HEK293 (cell line): ENCODE results near the gene EYS.

Source experiments
- CTCF ChIA-PET: fragments of 350-600 bp; formaldehyde crosslinking; extraction: SDS; loops from one replicate; lab custom pipeline; 2021; ENCODE audit warnings: antibody characterized with exemption; lab: Yijun Ruan, JAX
- POLR2A ChIA-PET: fragments of 300-600 bp; formaldehyde crosslinking; extraction: SDS; loops from one replicate; lab custom pipeline; 2020; ENCODE audit warnings: antibody characterized with exemption, inconsistent platforms; lab: Yijun Ruan, JAX
- H3K27ac ChIP-seq: fragments of 200-500 bp; sonication (Bioruptor generic); 2 replicates; pipeline ENCODE4 v1.5.1; 2014; ENCODE audit warnings: low read depth, low read length, control low read depth, inconsistent platforms; ENCODE audit errors: extremely low read depth
- H3K36me3 ChIP-seq, 2 experiments: fragments of 200-500 bp in 1 of 2; sonication (Bioruptor generic) in 1 of 2; 1 replicate in 1 of 2; 2 replicates in 1 of 2; pipeline ENCODE4 v1.5.1; 2014 to 2017; ENCODE audit warnings: inconsistent platforms in 2 of 2, low read length in 2 of 2; ENCODE audit not compliant: control insufficient read depth in 2 of 2, insufficient read depth in 1 of 2
- H3K4me1 ChIP-seq: fragments of 200-500 bp; sonication (Bioruptor generic); 2 replicates; pipeline ENCODE4 v1.5.1; 2014; ENCODE audit warnings: mild to moderate bottlenecking, low read length, inconsistent platforms; ENCODE audit not compliant: control insufficient read depth, insufficient read depth
- H3K4me3 ChIP-seq: 2 replicates; pipeline ENCODE4 v1.5.1; 2011; ENCODE audit warnings: low read depth, mild to moderate bottlenecking, control low read depth, low read length, moderate library complexity
- H3K9me3 ChIP-seq: fragments of 200-500 bp; sonication (Bioruptor generic); 2 replicates; pipeline ENCODE4 v1.5.1; 2014; ENCODE audit warnings: low read depth, low read length, inconsistent platforms; ENCODE audit not compliant: control insufficient read depth, insufficient read depth
- BCL11B ChIP-seq: fragments of 450-650 bp; formaldehyde crosslinking; IDR thresholded peaks from 2 replicates; pipeline ENCODE4 v1.5.1; 2016; ENCODE audit warnings: low read depth, missing biosample characterization, missing genetic modification characterization
- ELK4 ChIP-seq: IDR thresholded peaks from 2 replicates; pipeline ENCODE4 v1.6.1; 2011; ENCODE audit warnings: mild to moderate bottlenecking, low read depth, low read length, borderline replicate concordance
- FEZF1 ChIP-seq: fragments of 450-650 bp; formaldehyde crosslinking; IDR thresholded peaks from 2 replicates; pipeline ENCODE4 v1.5.1; 2016; ENCODE audit warnings: missing biosample characterization, missing genetic modification characterization
- GFI1B ChIP-seq: fragments of 450-650 bp; formaldehyde crosslinking; IDR thresholded peaks from 2 replicates; pipeline ENCODE4 v1.5.1; 2016; ENCODE audit warnings: missing biosample characterization, missing genetic modification characterization
- INSM2 ChIP-seq: fragments of 450-650 bp; formaldehyde crosslinking; IDR thresholded peaks from 2 replicates; pipeline ENCODE4 v1.5.1; 2016; ENCODE audit warnings: missing biosample characterization, missing genetic modification characterization
- KLF1 ChIP-seq: fragments of 450-650 bp; formaldehyde crosslinking; IDR thresholded peaks from 2 replicates; pipeline ENCODE4 v1.5.1; 2016; ENCODE audit warnings: missing biosample characterization, missing genetic modification characterization
- PBX3 ChIP-seq: sonication (generic); formaldehyde crosslinking; IDR thresholded peaks from 2 replicates; pipeline ENCODE4 v1.8.1; 2022; ENCODE audit warnings: mild to moderate bottlenecking, moderate library complexity, missing genetic modification reagents
- ZBTB11 ChIP-seq: fragments of 450-650 bp; formaldehyde crosslinking; conservative IDR thresholded peaks from 2 replicates; pipeline ENCODE4 v1.5.1; 2016; ENCODE audit warnings: low read depth, missing biosample characterization, missing genetic modification characterization
- ZBTB20 ChIP-seq: fragments of 450-650 bp; formaldehyde crosslinking; IDR thresholded peaks from 2 replicates; pipeline ENCODE4 v1.5.1; 2016; ENCODE audit warnings: missing biosample characterization, missing genetic modification characterization
- ZFHX2 ChIP-seq: fragments of 450-650 bp; formaldehyde crosslinking; conservative IDR thresholded peaks from 2 replicates; pipeline ENCODE4 v1.5.1; 2016; ENCODE audit warnings: missing biosample characterization, missing genetic modification characterization
- ZNF121 ChIP-seq: fragments of 450-650 bp; formaldehyde crosslinking; IDR thresholded peaks from 2 replicates; pipeline ENCODE4 v1.5.1; 2016; ENCODE audit warnings: missing biosample characterization, missing genetic modification characterization
- ZNF138 ChIP-seq: fragments of 450-650 bp; formaldehyde crosslinking; IDR thresholded peaks from 2 replicates; pipeline ENCODE4 v1.5.1; 2016; ENCODE audit warnings: missing biosample characterization, missing genetic modification characterization, borderline replicate concordance
- ZNF169 ChIP-seq: fragments of 450-650 bp; formaldehyde crosslinking; IDR thresholded peaks from 2 replicates; pipeline ENCODE4 v1.5.1; 2016; ENCODE audit warnings: missing biosample characterization, missing genetic modification characterization
- ZNF174 ChIP-seq: fragments of 450-650 bp; formaldehyde crosslinking; IDR thresholded peaks from 2 replicates; pipeline ENCODE4 v1.5.0; 2017; ENCODE audit warnings: missing biosample characterization, mild to moderate bottlenecking, missing genetic modification characterization
- ZNF350 ChIP-seq: fragments of 450-650 bp; formaldehyde crosslinking; IDR thresholded peaks from 2 replicates; pipeline ENCODE4 v1.5.0; 2017; ENCODE audit warnings: missing biosample characterization, mild to moderate bottlenecking, missing genetic modification characterization
- ZNF473 ChIP-seq: fragments of 450-650 bp; formaldehyde crosslinking; IDR thresholded peaks from 2 replicates; pipeline ENCODE4 v1.5.1; 2017; ENCODE audit warnings: missing biosample characterization, missing genetic modification characterization
- ZNF645 ChIP-seq: fragments of 450-650 bp; formaldehyde crosslinking; IDR thresholded peaks from 2 replicates; pipeline ENCODE4; 2016; ENCODE audit warnings: missing biosample characterization, missing genetic modification characterization
- ZNF830 ChIP-seq: fragments of 450-650 bp; IDR thresholded peaks from 2 replicates; pipeline ENCODE4 v1.5.0; 2018; ENCODE audit warnings: missing biosample characterization, missing genetic modification characterization, low read depth, mild to moderate bottlenecking, moderate library complexity
- ZXDB ChIP-seq: fragments of 450-650 bp; formaldehyde crosslinking; IDR thresholded peaks from 2 replicates; pipeline ENCODE4 v1.5.1; 2016; ENCODE audit warnings: missing biosample characterization, missing genetic modification characterization

Gene EYS

GRCh38 chr6:65667916-65668656 is 38.9 kb downstream of the EYS start (continued):
- TF ChIP-seq ZBTB11 (tag by site-specific recombination) (no peak), ZNF121 (tag by site-specific recombination) (no peak), ZFHX2 (tag by site-specific recombination) (no peak), GFI1B (tag by site-specific recombination) (no peak), ZNF169 (no peak), ZXDB (no peak), ZNF830 (tag by site-specific recombination) (no peak), BCL11B (tag by site-specific recombination) (no peak), FEZF1 (tag by site-specific recombination) (no peak), ZNF174 (tag by site-specific recombination) (no peak)

GRCh38 chr6:65650086-65650485 is 56.9 kb downstream of the EYS start:
- Histone ChIP-seq H3K9me3 (no peaks in the 10 kb centered on the region), H3K36me3 (no peaks in the 10 kb centered on the region)
- CTCF ChIA-PET: no interaction called here
- no peak for TF ChIP-seq KLF1 (tag by site-specific recombination)
- no peak for TF ChIP-seq ZNF350 (tag by site-specific recombination)
- TF ChIP-seq ZNF645 (tag by site-specific recombination): no peak
- no peak for TF ChIP-seq ZNF473 (tag by site-specific recombination)
- no peak for TF ChIP-seq PBX3 (CRISPR knock-in tag)
- TF ChIP-seq INSM2 (tag by site-specific recombination): no peak
- no peak for TF ChIP-seq ELK4
- no peak for TF ChIP-seq ZBTB20 (tag by site-specific recombination)
- TF ChIP-seq ZNF138 (tag by site-specific recombination): no peak
- TF ChIP-seq, all 188 proteins: peak for 0
- POLR2A ChIA-PET: no interaction called here
- H3K4me3 ChIP-seq: no peak overlapping the region
- no peaks in the 10 kb centered on the region; the same call in 1 of the 2 replicates for H3K4me1 ChIP-seq
- no peak overlapping the region for H3K27ac ChIP-seq
